KG1 (cell line): ENCODE data around the gene NR6A1.

ENCODE experiments used
- DNase-seq: peaks from one replicate; lab custom pipeline; 2025; lab: John Stamatoyannopoulos, UW

Gene NR6A1

GRCh38 chr9:124574534-124575375 lies 196.4 kb downstream of the NR6A1 start:
- DNase-seq = no peak

- DNase-seq = no peak
Measured at GRCh38 chr9:124570942-124571666, 200.0 kb downstream of the NR6A1 start.

- no peak for DNase-seq
Measured at GRCh38 chr9:124569942-124570341, 201.2 kb downstream of the NR6A1 start.

- DNase-seq = no peak
Measured at GRCh38 chr9:124567362-124567761, 203.7 kb downstream of the NR6A1 start.

- DNase-seq = no peak
Measured at GRCh38 chr9:124562328-124562727, 208.8 kb downstream of the NR6A1 start.

GRCh38 chr9:124559871-124560270 lies 211.2 kb downstream of the NR6A1 start:
- no peak for DNase-seq

- DNase-seq = no peak
Measured at GRCh38 chr9:124558777-124559470, 212.2 kb downstream of the NR6A1 start.

- DNase-seq = no peak
Measured at GRCh38 chr9:124557895-124558294, 213.2 kb downstream of the NR6A1 start.

GRCh38 chr9:124555043-124555442 lies 216.1 kb downstream of the NR6A1 start:
- DNase-seq = no peak

GRCh38 chr9:124553738-124554137 lies 217.4 kb downstream of the NR6A1 start:
- DNase-seq = no peak

- no peak for DNase-seq
Measured at GRCh38 chr9:124552273-124552605, 218.9 kb downstream of the NR6A1 start.

- peak; percentile 11 for DNase-seq
Measured at GRCh38 chr9:124551472-124552272, 219.4 kb downstream of the NR6A1 start.

- DNase-seq = no peak
Measured at GRCh38 chr9:124550072-124550471, 221.0 kb downstream of the NR6A1 start.

- DNase-seq = no peak
Measured at GRCh38 chr9:124549016-124549415, 222.1 kb downstream of the NR6A1 start.

- no peak for DNase-seq
Measured at GRCh38 chr9:124544535-124544934, 226.6 kb downstream of the NR6A1 start.

GRCh38 chr9:124541824-124542223 lies 229.3 kb downstream of the NR6A1 start:
- DNase-seq = no peak

GRCh38 chr9:124537926-124538325 lies 233.2 kb downstream of the NR6A1 start:
- no peak for DNase-seq

- DNase-seq = no peak
Measured at GRCh38 chr9:124535846-124536245, 235.3 kb downstream of the NR6A1 start.

- DNase-seq = no peak
Measured at GRCh38 chr9:124532897-124533296, 238.2 kb downstream of the NR6A1 start.

- no peak for DNase-seq
Measured at GRCh38 chr9:124531115-124531514, 240.0 kb downstream of the NR6A1 start.

GRCh38 chr9:124530246-124530645 lies 240.9 kb downstream of the NR6A1 start:
- DNase-seq = no peak

- DNase-seq = no peak
Measured at GRCh38 chr9:124527781-124528180, 243.3 kb downstream of the NR6A1 start.
